GM19240 (cell line): ENCODE data around the gene FAAP24.
A peak's percentile ranks its signal among the peaks of the same experiment; 100 is the strongest.
"Not testable (repeated sequence)": the region's sequence is repeated elsewhere in the genome, so short reads cannot be mapped to it uniquely, and the experiment has no call there.

Experiments
- DNase-seq: peaks from one replicate; pipeline ENCODE4 v3.0.0; 2011; ENCODE audit warnings: low spot score; ENCODE audit not compliant: insufficient read length

FAAP24 gene, protein sequence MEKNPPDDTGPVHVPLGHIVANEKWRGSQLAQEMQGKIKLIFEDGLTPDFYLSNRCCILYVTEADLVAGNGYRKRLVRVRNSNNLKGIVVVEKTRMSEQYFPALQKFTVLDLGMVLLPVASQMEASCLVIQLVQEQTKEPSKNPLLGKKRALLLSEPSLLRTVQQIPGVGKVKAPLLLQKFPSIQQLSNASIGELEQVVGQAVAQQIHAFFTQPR

DNA sequence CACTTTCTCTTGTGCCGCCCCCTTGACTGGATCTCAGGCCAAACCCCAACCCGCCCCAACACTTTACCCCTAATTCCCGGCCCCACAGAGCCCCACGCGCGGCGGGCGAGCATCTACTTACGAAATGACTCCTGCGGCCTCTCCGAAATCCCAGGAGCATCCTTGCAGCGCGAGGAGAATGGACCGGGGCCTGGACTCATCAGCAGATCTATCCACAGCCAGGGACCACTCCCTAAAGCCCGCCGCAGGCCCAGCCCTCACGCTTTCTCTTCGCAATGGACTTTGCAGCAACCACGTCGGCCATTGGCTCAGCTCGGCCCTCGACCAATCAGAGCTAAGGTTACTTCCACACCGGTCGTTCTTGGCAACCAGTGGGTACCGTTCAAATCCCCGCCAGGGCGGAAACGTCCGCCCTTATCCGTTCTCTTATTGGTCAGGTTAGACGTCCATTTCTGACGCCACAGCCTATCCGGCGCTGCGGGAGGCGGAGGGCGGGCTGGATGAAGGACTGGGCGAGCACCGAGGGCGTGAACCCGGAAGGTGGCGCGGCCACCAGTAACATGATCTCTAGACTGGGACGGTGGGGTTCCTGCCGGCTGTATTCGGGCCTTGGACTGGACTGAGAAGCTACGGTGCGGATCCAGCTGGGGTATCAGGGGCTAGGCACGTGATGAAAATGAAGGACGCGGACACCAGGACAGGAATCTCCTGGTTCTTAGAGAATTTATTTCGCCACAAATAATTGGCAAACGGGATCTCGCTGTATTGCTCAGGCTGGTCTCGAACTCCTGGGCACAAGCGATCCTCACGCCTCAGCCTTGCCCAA lies at the start of gene FAAP24, which contains the start of gene CEP89:
FAAP24 (plus strand) TSS at position 528 of the 826 bp plus-strand sequence. CDS start 955 bp downstream, outside the sequence.
CEP89 (minus strand) TSS at position 244 of the 826 bp plus-strand sequence; CDS start at position 160, 84 bp downstream.
- DNase-seq = peak; percentile 95

DNA sequence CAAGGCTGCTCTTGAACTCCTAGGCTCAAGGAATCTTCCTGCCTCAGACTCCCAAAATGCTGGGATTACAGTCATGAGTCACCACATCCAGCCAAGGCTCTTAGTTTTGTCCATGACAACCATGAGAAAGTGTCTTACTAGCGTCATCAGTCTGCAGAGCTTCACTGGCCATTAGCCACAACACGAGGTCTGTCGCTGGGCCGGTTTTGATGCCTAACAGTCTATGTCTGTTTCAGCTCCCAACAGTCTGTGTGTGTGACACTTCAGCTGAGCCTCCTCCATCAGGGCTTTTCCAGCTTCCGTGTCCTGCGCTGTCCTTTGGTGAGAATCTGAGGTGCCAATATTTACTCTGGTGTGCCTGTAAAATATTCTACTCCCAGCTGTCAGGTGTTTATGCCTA lies 47.8 kb upstream of the FAAP24 start:
- no peak for DNase-seq

DNA sequence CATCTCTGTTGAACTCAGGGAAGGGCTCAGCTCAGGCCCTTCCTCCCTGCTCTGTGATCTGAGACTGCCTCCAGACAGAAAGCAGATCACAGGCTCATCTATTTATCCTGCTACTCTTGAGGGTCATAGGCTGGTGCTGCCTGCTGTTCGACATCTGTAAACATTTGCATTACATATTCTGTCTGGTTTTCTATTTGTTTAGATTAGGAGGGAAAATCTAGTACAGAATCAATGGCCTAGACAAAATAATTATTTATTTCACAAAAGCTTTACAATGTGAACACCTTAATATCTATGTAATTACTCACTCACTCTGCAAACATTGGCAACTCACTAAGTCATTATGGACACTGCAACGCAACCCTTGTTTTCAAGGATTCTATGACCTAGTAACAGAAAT lies 43.2 kb upstream of the FAAP24 start:
- DNase-seq = no peak

DNA sequence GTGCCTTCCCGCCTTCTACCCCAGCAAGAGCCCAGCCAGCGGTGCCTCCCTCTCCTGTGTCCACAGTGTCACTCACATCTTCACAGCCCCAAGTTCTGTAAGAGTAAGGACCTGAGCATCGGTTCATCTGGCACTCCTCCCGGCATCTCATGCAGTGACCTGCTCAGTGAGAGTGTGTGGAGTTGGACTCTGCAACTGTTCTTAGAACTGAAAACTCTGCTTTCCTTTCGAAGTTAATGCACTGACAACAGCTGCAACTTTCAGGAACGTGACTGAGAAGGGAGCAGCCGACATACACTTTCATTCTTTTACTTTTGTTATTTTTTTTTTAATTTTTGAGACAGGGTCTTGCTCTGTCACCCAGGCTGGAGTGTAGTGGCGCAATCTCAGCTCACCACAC lies 41.5 kb upstream of the FAAP24 start:
- DNase-seq = no peak

DNA sequence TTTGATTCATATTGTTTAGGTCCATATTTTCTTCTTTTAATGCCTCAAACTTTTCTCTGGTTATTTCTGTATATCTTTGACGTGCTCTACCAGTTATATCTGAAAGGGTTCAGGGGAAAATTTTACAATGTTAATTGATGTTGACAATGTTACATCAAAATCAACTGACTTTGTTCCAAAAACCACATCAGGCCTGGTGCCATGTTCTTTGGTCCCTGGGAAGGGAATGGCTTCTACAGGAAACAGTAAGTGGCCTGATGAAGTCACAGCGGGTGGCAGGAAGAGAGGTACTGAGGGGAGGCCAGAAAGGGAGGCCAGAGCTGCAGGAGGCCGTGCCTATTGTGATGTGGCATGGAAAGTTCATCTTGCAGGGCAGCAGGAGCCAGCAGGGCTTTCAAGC lies 38.5 kb upstream of the FAAP24 start:
- no peak for DNase-seq

DNA sequence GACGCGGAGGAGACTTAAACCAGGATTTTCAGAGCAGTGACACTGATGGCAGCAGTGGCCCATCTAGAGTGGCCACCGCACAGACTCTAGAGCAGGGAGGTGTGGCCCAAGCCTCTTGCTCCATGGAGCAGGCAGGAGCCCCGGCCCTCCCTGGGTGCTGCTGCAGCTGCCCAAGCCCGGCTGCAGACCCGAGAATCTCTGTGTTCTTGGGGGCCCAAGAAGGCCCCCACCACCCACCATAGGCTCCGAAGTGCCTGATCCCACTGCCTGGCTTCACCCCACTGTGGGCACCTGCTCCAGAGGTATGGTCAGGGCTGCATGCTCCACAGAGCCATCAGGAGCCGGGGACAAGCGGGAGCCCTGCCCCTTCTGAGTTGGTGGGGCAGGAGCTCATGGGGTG lies 36.4 kb upstream of the FAAP24 start:
- no peak for DNase-seq

DNA sequence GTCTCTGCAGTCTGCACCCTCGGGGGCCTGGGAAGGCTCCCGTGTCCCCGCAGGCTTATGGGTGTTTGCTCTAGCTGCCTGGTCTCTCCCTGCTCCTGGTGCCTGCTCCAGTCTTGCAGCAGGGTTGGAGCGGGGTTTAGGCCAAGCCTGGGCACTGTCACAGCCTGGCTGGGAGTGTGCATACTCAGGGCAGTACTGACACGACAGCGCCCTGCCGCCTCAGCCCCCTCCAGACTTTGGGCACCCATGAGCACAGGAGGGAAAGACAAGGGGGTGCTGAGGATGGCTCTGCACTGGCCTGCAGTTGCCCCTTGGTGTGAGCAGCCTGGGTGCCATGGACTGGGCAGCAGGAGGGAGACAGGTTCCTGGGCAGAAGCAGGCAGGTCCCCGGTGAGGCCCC lies 36.0 kb upstream of the FAAP24 start:
- DNase-seq = no peak

DNA sequence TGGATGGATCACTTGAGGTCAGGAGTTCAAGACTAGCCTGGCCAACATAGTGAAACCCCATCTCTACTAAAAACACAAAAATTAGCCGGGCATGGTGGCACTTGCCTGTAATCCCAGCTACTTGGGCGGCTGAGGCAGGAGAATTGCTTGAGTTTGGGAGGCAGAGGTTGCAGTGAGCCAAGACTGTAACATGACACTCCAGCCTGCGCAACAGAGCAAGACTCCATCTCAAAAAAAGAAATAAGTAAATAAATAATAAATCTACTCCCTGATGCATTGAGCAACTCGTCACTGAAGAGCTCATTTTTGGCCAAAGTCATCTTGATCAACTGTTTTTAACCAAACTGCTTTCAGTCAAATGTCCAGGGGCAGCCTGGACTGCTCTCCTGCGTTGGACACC lies 30.8 kb upstream of the FAAP24 start:
- not testable (repeated sequence) for DNase-seq

DNA sequence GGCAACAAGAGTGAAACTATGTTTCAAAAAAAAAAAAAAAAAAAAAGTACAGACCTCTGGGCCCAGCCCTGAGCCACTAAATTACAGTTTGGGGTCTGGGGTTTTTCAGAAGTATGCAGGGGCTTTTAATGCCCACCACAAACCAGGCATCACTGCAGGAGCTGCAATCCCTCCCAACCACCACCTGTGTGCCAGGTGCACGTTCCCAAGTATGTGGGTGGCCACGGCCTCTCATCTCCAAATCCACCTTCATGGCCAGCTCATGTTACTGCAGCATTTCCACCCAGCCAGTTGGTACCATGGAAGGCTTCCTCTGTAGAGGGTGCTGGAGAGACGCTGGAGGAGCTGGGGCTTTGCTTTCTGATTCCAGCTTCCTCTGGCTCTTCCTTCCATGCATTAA lies 26.8 kb upstream of the FAAP24 start:
- no peak for DNase-seq

DNA sequence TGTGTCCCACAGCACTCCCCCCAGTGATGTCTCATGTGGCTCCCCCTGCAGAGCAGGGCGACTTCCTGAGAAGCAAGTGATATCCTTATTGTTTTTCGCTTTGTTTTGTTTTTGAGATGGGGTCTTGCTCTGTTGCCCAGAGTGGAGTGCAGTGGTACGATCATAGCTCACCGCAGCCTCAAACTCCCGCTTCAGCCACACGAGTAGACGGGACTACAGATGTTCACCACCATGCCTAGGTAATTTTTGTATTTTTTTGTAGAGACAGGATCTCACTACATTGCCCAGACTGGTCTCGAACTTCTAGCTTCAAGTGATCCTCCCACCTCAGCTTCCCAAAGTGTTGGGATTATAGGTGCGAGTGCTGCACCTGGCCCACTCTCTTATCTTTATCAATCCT lies 5.3 kb upstream of the FAAP24 start:
- DNase-seq = no peak

DNA sequence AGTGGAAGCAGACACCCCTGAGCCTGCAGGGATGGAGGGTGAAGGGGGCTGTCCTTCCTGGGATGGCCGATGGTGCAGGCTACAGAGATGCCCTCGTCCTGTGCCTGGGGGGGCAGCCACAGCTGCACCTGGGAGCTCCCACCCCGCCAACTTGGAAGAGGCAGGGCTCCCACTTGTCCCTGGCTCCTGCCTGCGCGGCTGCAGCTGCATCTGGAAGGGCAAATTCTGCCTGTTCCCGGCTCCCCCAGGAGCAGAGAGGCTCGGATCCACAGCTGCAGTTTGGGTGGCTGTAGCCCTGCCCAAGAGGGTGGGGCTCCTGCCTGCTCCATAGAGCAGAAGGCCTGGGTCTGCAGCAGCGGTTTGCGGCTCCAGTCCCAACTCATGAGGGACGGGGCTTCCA lies 2.5 kb upstream of the FAAP24 start:
- no peak for DNase-seq

DNA sequence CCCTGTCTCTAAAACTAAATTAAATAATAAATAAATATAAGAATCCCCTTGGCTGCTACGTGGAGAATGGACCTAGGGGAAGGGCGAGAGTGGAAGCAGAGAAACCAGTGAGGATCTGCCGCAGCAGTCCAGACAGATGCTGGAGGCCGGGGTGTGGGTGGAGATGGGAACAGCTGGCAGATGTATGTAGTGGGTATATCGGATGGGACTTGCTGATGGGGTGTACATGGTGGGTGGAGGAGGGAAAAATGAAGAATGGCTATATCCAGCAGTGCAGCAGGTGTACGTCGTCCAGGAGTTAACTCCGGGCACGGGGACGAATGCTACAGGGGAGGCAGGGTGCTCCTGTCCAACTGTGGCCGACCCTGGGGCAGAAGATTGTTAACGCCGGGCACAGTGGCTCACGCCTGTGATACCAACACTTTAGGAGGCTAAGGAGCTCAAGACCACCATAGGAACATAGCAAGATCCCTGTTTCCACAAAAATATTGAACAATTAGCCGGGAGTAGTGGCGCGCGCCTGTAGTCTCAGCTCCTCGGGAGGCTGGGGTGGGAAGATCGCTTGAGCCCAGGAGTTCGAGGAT lies 938 bp upstream of the FAAP24 start:
- no peak for DNase-seq

DNA sequence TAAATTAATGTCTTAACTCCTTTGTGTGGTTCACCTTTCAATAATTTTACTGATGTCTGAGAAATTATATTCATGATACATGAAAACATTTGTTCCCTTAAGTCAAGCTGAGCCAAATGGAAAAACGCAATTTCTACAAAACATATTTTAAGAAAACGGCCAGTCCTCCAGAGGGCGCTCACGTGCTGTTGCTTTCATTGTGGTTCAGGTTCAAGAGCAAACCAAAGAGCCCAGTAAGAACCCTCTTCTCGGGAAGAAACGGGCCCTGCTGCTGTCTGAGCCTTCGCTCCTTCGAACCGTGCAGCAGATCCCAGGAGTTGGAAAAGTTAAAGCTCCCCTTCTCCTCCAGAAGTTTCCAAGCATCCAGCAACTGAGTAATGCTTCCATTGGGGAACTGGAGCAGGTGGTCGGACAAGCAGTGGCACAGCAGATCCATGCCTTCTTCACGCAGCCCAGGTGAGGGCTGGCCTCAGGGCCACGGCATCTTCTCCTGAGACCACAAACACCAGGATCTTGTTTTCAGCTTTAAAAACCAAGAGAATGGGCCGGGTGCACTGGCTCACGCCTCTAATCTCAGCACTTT lies 4.3 kb downstream of the FAAP24 start:
- DNase-seq = no peak

DNA sequence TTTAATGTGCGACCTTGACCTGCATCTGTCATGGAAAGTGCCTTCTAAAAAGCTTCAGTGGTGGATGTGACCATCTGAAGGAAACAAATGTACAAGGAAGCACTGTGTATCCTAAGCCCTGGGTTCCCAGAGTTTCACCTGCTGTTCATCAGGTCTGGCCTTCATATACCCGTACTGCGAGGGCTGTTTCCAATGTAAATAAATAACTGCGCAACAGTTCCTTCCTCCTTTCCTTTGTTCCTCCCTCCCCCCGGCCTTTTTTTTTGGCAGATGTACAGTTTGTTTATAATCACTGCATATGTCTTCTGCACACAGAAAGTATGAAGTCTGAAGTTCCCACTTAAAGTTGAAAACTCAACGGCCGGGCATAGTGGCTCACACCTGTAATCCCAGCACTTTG lies 5.2 kb downstream of the FAAP24 start:
- no peak for DNase-seq

DNA sequence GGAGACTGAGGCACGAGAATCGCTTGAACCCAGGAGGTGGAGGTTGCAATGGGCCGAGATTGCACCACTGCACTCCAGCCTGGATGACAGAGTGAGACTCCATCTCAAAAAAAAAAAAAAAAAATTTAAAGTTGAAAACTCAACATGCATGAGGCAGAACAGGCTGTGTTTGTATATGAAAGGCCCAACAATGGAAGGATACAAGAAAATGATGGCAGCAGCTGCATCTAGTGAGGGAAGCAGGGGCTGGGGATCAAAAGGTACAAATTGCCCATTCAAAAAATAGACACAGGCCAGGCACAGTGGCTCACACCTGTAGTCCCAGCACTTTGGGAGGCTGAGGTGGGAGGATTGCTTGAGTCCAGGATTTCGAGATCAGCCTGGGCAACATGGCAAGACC lies 5.8 kb downstream of the FAAP24 start:
- DNase-seq = not testable (repeated sequence)

DNA sequence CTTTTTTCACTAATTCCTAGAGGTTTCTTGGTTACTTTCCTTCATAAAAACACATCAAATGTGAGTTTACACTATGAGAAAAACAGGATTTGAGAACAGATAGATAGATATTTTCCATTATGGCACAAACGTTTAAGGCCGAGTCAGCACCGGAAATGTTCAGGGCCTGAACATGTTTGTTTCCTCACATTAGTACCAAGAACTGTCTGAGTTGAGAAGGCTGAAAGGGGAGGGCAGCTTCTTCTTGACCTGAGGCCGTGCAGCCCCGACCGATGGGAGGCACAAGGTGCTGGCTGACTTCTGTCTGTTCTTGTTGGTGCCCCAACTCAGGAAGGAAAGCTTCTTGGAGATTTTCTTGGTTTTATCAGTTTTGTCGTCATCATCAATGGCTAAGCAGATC lies 7.8 kb downstream of the FAAP24 start:
- DNase-seq = not testable (repeated sequence)

DNA sequence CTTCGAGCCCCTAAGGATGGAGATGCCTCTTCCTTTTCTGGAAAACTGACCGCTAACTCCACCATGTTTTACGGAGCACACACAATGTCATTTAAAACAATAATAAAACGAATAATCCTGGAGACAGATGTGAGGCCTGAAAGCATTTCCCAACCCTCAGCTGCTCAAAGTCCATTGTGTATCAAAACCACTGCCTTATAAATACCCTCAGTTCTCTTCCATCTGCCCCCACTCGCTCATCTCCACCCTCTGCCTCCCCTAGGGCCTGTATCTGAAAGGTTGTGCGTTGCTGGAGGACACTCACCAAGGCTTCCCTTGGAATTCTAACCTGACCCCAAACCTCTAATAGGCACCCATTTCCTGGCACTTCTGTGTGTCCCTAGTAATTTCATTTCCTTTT lies 10.4 kb downstream of the FAAP24 start:
- not testable (repeated sequence) for DNase-seq

DNA sequence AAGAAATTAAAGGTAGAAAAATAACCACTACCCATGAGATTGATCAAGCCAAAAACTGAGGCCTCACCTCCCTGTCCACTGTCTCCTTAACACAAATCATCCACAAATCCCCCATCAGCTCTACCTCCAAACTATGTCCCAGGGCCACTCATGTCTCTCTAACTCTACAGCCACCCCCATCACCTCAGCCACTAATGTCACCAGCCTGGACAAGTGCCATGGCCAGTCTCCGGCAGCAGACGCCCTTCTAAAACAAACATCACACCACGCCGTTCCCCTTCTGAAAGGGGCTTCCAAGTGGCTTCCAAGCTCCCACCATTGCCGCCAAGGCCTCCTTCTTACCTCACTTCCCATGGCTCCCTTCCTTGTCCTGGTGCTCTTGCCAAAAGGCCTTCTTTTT lies 16.2 kb downstream of the FAAP24 start:
- not testable (repeated sequence) for DNase-seq

DNA sequence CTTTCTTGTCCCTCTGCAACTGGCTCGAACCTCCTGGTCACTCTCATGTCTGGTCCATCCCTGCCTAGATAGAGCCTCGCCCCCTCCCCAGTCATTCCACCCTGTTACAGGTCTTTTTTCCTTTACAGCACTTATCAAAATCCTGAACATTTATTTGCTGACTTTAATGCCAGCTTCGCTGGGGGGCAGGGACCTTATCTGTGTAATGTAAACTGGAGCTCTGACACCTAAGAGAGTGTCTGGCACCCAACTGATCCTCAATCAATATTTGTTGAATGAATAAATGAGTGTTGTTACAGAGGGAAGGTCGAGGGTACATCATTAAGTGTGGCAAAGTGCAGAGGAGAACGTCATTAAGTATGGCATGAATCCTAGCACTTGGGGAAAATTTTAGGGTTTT lies 16.7 kb downstream of the FAAP24 start:
- no peak for DNase-seq

DNA sequence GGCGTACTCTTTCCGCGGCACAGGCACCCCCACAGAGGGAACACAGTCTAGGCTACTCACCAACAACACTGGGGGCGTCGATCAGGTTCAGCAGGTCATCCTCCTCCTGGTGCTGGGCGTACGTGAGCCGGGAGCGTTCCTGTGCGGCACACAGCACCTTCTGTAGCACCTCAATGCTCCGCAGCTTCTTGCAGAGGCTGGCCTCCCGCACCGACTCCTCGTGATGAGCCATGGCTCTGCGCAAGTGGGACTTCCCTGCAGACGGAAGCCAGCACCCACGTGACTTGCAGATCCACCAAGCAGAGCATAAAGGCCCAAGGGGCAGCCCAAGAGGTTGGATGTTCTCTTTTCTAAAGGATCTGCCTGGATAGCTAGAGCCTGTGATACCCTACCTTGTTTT lies 23.9 kb downstream of the FAAP24 start:
- not testable (repeated sequence) for DNase-seq

DNA sequence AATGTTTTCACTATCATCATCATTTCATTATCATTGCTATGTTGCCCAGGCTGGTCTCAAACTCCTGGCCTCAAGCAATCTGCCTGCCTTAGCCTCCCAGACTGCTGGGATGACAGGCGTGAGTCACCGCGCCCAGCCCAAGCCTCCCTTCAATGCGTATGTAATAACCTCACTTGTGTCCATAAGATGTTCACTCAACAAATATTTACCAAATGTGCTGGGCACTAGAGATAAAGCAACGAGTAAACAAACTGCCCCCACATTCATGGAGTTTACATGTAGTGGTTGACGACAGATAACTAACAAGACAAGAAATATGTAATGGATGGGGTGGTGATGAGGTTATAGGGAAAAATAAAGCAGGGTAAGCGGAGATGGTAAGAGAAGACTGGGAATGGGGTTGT lies 25.0 kb downstream of the FAAP24 start:
- DNase-seq = not testable (repeated sequence)

DNA sequence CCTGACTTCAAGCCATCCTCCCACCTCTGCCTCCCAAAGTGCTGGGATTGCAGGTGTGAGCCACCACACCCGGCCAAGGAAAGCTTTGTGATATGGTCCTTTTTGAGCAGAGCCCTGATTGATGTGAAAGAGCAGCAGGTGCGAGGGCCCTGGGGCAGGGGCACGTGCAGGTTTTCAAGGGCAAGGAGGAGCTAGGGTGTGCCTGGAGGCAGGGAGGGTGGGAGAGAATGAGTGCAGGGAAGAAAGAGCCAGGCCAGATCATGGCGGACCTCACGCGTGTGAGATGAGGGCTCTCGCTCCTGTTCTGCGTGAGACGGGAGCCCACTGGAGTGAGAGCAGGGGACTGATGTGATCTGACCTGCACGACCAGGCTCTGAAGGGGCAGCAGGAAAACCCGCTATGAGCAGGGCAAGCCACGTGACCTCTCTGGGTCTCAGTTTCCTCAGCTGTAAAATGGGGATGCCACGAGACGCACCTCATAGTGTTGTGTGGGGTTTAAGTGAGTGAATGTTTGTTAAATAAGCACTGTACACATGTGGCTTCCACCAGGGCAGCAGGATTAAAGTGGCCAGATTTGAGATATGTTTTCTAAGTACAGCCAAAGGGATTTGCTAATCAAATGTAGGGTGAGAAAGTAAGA lies 25.8 kb downstream of the FAAP24 start:
- DNase-seq = no peak
